ENCODE results near the gene HSPD1.

Gene HSPD1

GRCh38 chr2:197498937-197499593 lies 575 bp downstream of the HSPD1 start:
- ChIA-PET CTCF (interaction anchor here (1.0 to 1.3 kb wide), 4 partner anchors 17 to 77 kb away, joined by 3 to 4 read pairs (median 4); no protein-coding TSS in a partner anchor), POLR2A (interaction anchor here (1.0 to 2.1 kb wide), 6 partner anchors 8 to 206 kb away, joined by 3 to 22 read pairs (median 12); partner anchors contain the start of genes COQ10B, MARS2 and MOB4)
- DNase-seq (ENCODE audit: extremely low spot score) = peak; percentile 63
- TF ChIP-seq CTCF (IDR thresholded peaks at IDR 0.05; ENCODE audit: control extremely low read depth, extremely low read depth, low read depth, missing control alignments) = no peak

- TF ChIP-seq CTCF (IDR thresholded peaks at IDR 0.05; ENCODE audit: control extremely low read depth, extremely low read depth, low read depth, missing control alignments) = no peak
- no peak for DNase-seq (ENCODE audit: extremely low spot score)
- ChIA-PET CTCF (interaction anchor here (1.0 to 1.3 kb wide), 3 partner anchors 18 to 34 kb away, joined by 3 to 4 read pairs (median 4); no protein-coding TSS in a partner anchor), POLR2A (interaction anchor here (1.3 to 2.1 kb wide), 2 partner anchors 10 to 18 kb away, joined by 3 to 22 read pairs; partner anchors contain the start of gene MOB4)
These were observed 1.3 kb downstream of the HSPD1 start for GRCh38 chr2:197498235-197498936.

- no peak for DNase-seq (ENCODE audit: extremely low spot score)
- POLR2A ChIA-PET = interaction anchor here (0.6 to 1.1 kb wide), 2 partner anchors 19 to 34 kb away, joined by 3 to 5 read pairs; partner anchors contain the start of gene MOB4
- CTCF ChIA-PET = interaction anchor here (1.0 kb wide), 1 partner anchor 10 kb away, joined by 3 read pairs; no protein-coding TSS in a partner anchor
- TF ChIP-seq CTCF (IDR thresholded peaks at IDR 0.05; ENCODE audit: control extremely low read depth, extremely low read depth, low read depth, missing control alignments) = no peak
These were observed 2.3 kb downstream of the HSPD1 start for GRCh38 chr2:197497326-197497725.

GRCh38 chr2:197496695-197497094 lies 2.9 kb downstream of the HSPD1 start:
- CTCF ChIA-PET = interaction anchor here (1.0 to 1.8 kb wide), 3 partner anchors 11 to 41 kb away, joined by 3 to 6 read pairs (median 3); no protein-coding TSS in a partner anchor
- TF ChIP-seq CTCF (IDR thresholded peaks at IDR 0.05; ENCODE audit: control extremely low read depth, extremely low read depth, low read depth, missing control alignments) = no peak
- POLR2A ChIA-PET = interaction anchor here (0.8 to 1.1 kb wide), 2 partner anchors 19 to 44 kb away, joined by 3 read pairs; partner anchors contain the start of genes COQ10B and MOB4
- DNase-seq (ENCODE audit: extremely low spot score) = no peak

GRCh38 chr2:197495433-197496134 lies 4.1 kb downstream of the HSPD1 start:
- no peak for DNase-seq (ENCODE audit: extremely low spot score)
- CTCF ChIA-PET = interaction anchor here (1.0 to 1.8 kb wide), 2 partner anchors 18 to 40 kb away, joined by 3 to 6 read pairs; no protein-coding TSS in a partner anchor
- POLR2A ChIA-PET = no interaction called here
- TF ChIP-seq CTCF (IDR thresholded peaks at IDR 0.05; ENCODE audit: control extremely low read depth, extremely low read depth, low read depth, missing control alignments) = no peak

- ChIA-PET CTCF (no interaction called here), POLR2A (interaction anchor here (1.1 kb wide), 1 partner anchor 12 kb away, joined by 3 read pairs; the partner anchor contains the start of gene HSPD1)
- no peak for TF ChIP-seq CTCF (IDR thresholded peaks at IDR 0.05; ENCODE audit: control extremely low read depth, extremely low read depth, low read depth, missing control alignments)
- DNase-seq (ENCODE audit: extremely low spot score) = no peak
These were observed 12.3 kb downstream of the HSPD1 start for GRCh38 chr2:197487385-197487784.

Measured in GM10248 (cell line).